GM12878 (cell line): ENCODE results near the gene SERINC5.

ENCODE experiments used
- ASH2L ChIP-seq: fragments of 300-600, 200-600 bp; sonication (generic); IDR thresholded peaks from 2 replicates; pipeline ENCODE4 v1.6.1; 2017; ENCODE audit warnings: low read depth, mild to moderate bottlenecking, borderline replicate concordance
- ATF3 ChIP-seq: IDR thresholded peaks from 2 replicates; pipeline ENCODE4 v1.6.1; 2011; ENCODE audit warnings: low read depth, mild to moderate bottlenecking, low read length, moderate library complexity, borderline replicate concordance; ENCODE audit errors: extremely low read depth
- EP300 ChIP-seq, 2 experiments: fragments of 150-350 bp in 1 of 2; IDR thresholded peaks; 2 replicates each; pipeline ENCODE4 v1.6.1; 2011 to 2012; ENCODE audit warnings: low read depth in 2 of 2, low read length in 2 of 2, borderline replicate concordance in 1 of 2, improper control_type of control experiment in 1 of 2, inconsistent platforms in 1 of 2; ENCODE audit not compliant: control insufficient read depth in 1 of 2
- EZH2 ChIP-seq: IDR thresholded peaks from 2 replicates; pipeline ENCODE4 v1.6.1; 2012; ENCODE audit warnings: low read depth, mild to moderate bottlenecking, control low read depth, inconsistent platforms, low read length, borderline replicate concordance; ENCODE audit not compliant: control insufficient read depth
- HCFC1 ChIP-seq: fragments of 150-350 bp; IDR thresholded peaks from 2 replicates; pipeline ENCODE4 v1.6.1; 2014; ENCODE audit warnings: low read length
- NBN ChIP-seq: fragments of 450-650 bp; IDR thresholded peaks from 2 replicates; pipeline ENCODE4 v1.6.1; 2016
- POLR2A ChIP-seq: IDR thresholded peaks from 2 replicates; pipeline ENCODE4 v1.6.1; 2011; ENCODE audit warnings: low read depth, mild to moderate bottlenecking, low read length
- RAD21 ChIP-seq: IDR thresholded peaks from 2 replicates; pipeline ENCODE4 v1.6.1; 2011; ENCODE audit warnings: mild to moderate bottlenecking, low read depth, low read length, moderate library complexity; ENCODE audit not compliant: insufficient read depth
- RCOR1 ChIP-seq: conservative IDR thresholded peaks from 2 replicates; pipeline ENCODE4 v1.6.1; 2012; ENCODE audit warnings: low read depth, low read length, improper control_type of control experiment
- REST ChIP-seq: IDR thresholded peaks from 2 replicates; pipeline ENCODE4 v1.6.1; 2012; ENCODE audit warnings: mild to moderate bottlenecking, low read depth, low read length
- RFX5 ChIP-seq: IDR thresholded peaks from 2 replicates; pipeline ENCODE4 v1.6.1; 2011; ENCODE audit warnings: low read depth, low read length, improper control_type of control experiment
- SMAD1 ChIP-seq: fragments of 450-650 bp; IDR thresholded peaks from 2 replicates; pipeline ENCODE4 v1.6.1; 2018; ENCODE audit warnings: mild to moderate bottlenecking, low read depth; ENCODE audit not compliant: partially characterized antibody
- SMC3 ChIP-seq: IDR thresholded peaks from 2 replicates; pipeline ENCODE4 v1.6.1; 2011; ENCODE audit warnings: low read length, improper control_type of control experiment, borderline replicate concordance
- TF ChIP-seq, protein P1 (sequence below), 3 experiments: IDR thresholded peaks in 2 of 3; conservative IDR thresholded peaks in 1 of 3; 2 replicates each; pipeline ENCODE4 v1.5.1; 2011; ENCODE audit warnings: low read depth in 3 of 3, low read length in 3 of 3, mild to moderate bottlenecking in 3 of 3, control low read depth in 2 of 3, moderate library complexity in 2 of 3, inconsistent platforms in 1 of 3, mixed read lengths in 1 of 3; ENCODE audit not compliant: control insufficient read depth in 2 of 3, insufficient read depth in 1 of 3; ENCODE audit errors: extremely low read depth in 1 of 3

DNA sequence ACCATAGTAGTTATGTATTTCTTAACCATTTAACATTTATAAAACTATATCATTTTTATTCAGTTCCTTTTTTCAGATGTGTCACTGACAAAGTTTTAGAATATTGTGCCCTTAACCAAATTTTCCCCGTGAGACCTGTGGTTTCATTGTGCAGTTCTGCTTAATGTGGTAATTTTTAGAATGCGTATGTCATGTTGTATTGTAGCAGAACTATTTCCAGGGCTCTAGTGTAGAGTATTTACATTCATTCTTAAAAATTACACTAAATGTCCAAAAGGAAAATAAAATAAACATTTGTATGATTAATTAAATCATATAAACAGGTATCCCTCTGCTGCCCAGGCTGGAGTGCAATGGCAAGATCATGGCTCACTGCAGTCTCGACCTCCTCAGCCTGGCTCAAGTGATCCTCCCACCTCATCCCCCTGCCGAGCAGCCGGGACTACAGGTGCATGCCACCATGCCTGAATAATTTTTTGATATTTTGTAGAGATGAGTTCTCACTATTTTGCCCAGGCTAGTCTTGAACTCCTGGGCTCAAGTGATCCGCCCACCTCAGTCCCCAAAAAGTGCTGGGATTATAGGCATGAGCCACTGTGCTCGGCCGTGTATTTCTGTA, 15.4 kb downstream of the SERINC5 start:
- TF ChIP-seq POLR2A = no peak
- no peak for TF ChIP-seq SMC3
- TF ChIP-seq EZH2 = no peak
- TF ChIP-seq HCFC1 = no peak
- TF ChIP-seq RAD21 = no peak
- TF ChIP-seq NBN = no peak
- TF ChIP-seq, protein P1, sequence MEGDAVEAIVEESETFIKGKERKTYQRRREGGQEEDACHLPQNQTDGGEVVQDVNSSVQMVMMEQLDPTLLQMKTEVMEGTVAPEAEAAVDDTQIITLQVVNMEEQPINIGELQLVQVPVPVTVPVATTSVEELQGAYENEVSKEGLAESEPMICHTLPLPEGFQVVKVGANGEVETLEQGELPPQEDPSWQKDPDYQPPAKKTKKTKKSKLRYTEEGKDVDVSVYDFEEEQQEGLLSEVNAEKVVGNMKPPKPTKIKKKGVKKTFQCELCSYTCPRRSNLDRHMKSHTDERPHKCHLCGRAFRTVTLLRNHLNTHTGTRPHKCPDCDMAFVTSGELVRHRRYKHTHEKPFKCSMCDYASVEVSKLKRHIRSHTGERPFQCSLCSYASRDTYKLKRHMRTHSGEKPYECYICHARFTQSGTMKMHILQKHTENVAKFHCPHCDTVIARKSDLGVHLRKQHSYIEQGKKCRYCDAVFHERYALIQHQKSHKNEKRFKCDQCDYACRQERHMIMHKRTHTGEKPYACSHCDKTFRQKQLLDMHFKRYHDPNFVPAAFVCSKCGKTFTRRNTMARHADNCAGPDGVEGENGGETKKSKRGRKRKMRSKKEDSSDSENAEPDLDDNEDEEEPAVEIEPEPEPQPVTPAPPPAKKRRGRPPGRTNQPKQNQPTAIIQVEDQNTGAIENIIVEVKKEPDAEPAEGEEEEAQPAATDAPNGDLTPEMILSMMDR (IDR thresholded peaks at IDR 0.05 in 2 of 3, conservative IDR thresholded peaks at IDR 0.05 in 1 of 3; ENCODE audit: control insufficient read depth in 2 of 3, extremely low read depth in 1 of 3, insufficient read depth in 1 of 3, low read depth in 3 of 3, low read length in 3 of 3) = no peak
- no peak for TF ChIP-seq REST
- no peak for TF ChIP-seq EP300 (IDR thresholded peaks at IDR 0.05; ENCODE audit: borderline replicate concordance in 1 of 2, control insufficient read depth in 1 of 2, low read depth in 2 of 2, low read length in 2 of 2)
- no peak for TF ChIP-seq RCOR1
- TF ChIP-seq ATF3 = no peak
- no peak for TF ChIP-seq ASH2L
- no peak for TF ChIP-seq SMAD1
- TF ChIP-seq RFX5 = no peak
